Adrenal gland (tissue), 5 donors: ENCODE results near the gene SH3RF1.

Source experiments
- POLR2A ChIP-seq, 2 donors: fragments of 450-650 bp; IDR thresholded peaks; one replicate each; pipeline ENCODE4 v1.6.1; 2017; ENCODE audit warnings: antibody characterized with exemption in 2 of 2, mild to moderate bottlenecking in 2 of 2, moderate library complexity in 1 of 2
- TF ChIP-seq, protein P1 (sequence below), 6 experiments: fragments of 450-650 bp in 4 of 6; fragments of 200-600 bp in 2 of 6; sonication (generic) in 1 of 6; IDR thresholded peaks; 1 replicate in 5 of 6; 2 replicates in 1 of 6; pipeline versions ENCODE4 v1.5.1 to v1.8.0; 2016 to 2021; ENCODE audit warnings: antibody characterized with exemption in 6 of 6, mild to moderate bottlenecking in 2 of 6, moderate library complexity in 1 of 6
- donor health status: DM: no; HTN: no; CAD: no.

DNA sequence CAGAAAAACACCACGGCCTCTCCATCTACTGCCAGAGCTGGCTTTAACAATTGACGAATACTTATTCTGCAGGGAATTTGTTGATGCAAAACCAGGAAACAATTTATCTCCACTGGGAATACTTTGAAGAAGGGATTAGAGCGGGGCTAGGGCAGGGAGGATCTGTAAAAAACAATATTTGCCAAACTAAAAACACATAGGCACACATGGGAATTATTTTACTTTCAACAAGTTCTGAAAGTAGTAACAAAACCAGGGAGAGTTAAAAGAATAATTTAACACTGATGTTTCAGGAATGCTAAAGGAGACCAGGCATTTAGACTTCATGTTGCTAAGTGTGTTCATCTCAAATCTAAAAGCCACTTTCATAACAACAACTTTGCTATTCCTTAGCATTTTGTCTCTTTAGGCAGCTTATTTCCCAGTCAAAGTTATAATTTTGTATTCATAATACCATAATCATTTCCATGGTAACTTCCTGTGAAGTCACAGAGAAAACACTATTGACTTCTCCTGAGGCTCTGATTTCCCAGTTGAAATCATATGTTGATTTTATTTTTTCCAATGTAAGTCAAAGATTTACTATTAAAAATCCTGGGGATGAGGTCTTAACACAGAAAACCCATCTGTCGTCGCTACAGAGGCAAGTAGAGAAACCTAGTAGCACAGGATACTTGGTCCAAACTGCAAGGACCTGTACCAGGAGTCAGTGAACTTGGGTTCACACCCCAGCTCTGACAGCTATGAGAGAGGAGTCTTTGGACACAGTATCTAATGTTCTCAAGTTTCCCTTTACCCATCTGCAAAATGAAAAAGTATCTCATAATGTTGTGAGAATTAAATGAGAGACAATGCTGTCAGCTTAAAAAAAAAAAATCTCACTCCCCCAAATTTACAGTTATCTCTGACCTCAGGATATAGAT is 69.3 kb downstream of the SH3RF1 start:
- TF ChIP-seq, protein P1, sequence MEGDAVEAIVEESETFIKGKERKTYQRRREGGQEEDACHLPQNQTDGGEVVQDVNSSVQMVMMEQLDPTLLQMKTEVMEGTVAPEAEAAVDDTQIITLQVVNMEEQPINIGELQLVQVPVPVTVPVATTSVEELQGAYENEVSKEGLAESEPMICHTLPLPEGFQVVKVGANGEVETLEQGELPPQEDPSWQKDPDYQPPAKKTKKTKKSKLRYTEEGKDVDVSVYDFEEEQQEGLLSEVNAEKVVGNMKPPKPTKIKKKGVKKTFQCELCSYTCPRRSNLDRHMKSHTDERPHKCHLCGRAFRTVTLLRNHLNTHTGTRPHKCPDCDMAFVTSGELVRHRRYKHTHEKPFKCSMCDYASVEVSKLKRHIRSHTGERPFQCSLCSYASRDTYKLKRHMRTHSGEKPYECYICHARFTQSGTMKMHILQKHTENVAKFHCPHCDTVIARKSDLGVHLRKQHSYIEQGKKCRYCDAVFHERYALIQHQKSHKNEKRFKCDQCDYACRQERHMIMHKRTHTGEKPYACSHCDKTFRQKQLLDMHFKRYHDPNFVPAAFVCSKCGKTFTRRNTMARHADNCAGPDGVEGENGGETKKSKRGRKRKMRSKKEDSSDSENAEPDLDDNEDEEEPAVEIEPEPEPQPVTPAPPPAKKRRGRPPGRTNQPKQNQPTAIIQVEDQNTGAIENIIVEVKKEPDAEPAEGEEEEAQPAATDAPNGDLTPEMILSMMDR (IDR thresholded peaks at IDR 0.05): no peak
- TF ChIP-seq POLR2A (IDR thresholded peaks at IDR 0.05): no peak
